HepG2 (cell line): ENCODE data around the gene FMR1. TPM values are rescaled to one million over a fixed set of nuclear protein-coding genes. Genes with fewer than 3 reads are reported as not detected.

Source experiments
- ATF7-NPFF ChIP-seq: sonication (generic); formaldehyde crosslinking; IDR thresholded peaks from 2 replicates; pipeline ENCODE4 v1.8.1; 2023; ENCODE audit warnings: mild to moderate bottlenecking, low read depth, missing genetic modification reagents, moderate library complexity
- CBFB ChIP-seq: sonication (generic); formaldehyde crosslinking; IDR thresholded peaks from 2 replicates; pipeline ENCODE4 v1.4.0; 2020; ENCODE audit warnings: missing genetic modification reagents
- CC2D1A ChIP-seq: sonication (generic); formaldehyde crosslinking; IDR thresholded peaks from 2 replicates; pipeline ENCODE4 v1.8.1; 2023; ENCODE audit warnings: mild to moderate bottlenecking, missing genetic modification reagents
- ELF4 ChIP-seq: sonication (generic); formaldehyde crosslinking; IDR thresholded peaks from 2 replicates; pipeline ENCODE4 v1.5.0; 2020; ENCODE audit warnings: missing genetic modification reagents, mild to moderate bottlenecking, moderate library complexity, borderline replicate concordance
- HCFC1 ChIP-seq: fragments of 150-350 bp; IDR thresholded peaks from 2 replicates; pipeline ENCODE4 v1.6.1; 2014; ENCODE audit warnings: low read depth, low read length
- KAT7 ChIP-seq: IDR thresholded peaks from 2 replicates; pipeline ENCODE4 v1.6.1; 2018; ENCODE audit warnings: borderline replicate concordance, missing compliant biosample characterization
- MYC ChIP-seq: sonication (generic); formaldehyde crosslinking; IDR thresholded peaks from 2 replicates; pipeline ENCODE4 v1.9.0; 2021; ENCODE audit warnings: missing genetic modification reagents, borderline replicate concordance
- NR2C2 ChIP-seq: sonication (generic); formaldehyde crosslinking; IDR thresholded peaks from 2 replicates; pipeline ENCODE4 v1.4.0; 2020; ENCODE audit warnings: missing genetic modification reagents, mild to moderate bottlenecking, moderate library complexity, borderline replicate concordance
- RFX1 ChIP-seq: fragments of 450-650 bp; IDR thresholded peaks from 2 replicates; pipeline ENCODE4 v1.6.1; 2017
- RXRA ChIP-seq: sonication (generic); formaldehyde crosslinking; IDR thresholded peaks from 2 replicates; pipeline ENCODE4 v1.5.1; 2020; ENCODE audit warnings: missing genetic modification reagents
- RXRB ChIP-seq: IDR thresholded peaks from 2 replicates; pipeline ENCODE4 v1.6.1; 2016; ENCODE audit warnings: borderline replicate concordance, missing genetic modification reagents, missing compliant biosample characterization
- SMARCC2 ChIP-seq: fragments of 450-650 bp; IDR thresholded peaks from 2 replicates; pipeline ENCODE4 v1.6.1; 2017; ENCODE audit warnings: antibody characterized with exemption, mild to moderate bottlenecking
- ZBTB21 ChIP-seq: sonication (generic); formaldehyde crosslinking; IDR thresholded peaks from 2 replicates; pipeline ENCODE4 v1.4.0; 2020; ENCODE audit warnings: missing genetic modification reagents
- ZNF207 ChIP-seq: fragments of 450-650 bp; IDR thresholded peaks from 2 replicates; pipeline ENCODE4 v1.6.1; 2016; ENCODE audit warnings: antibody characterized with exemption, borderline replicate concordance
- ZNF230 ChIP-seq: sonication (generic); formaldehyde crosslinking; IDR thresholded peaks from 2 replicates; pipeline ENCODE4 v1.4.0; 2020; ENCODE audit warnings: mild to moderate bottlenecking, missing genetic modification reagents
- ZNF354B ChIP-seq: sonication (generic); formaldehyde crosslinking; IDR thresholded peaks from 2 replicates; pipeline ENCODE4 v1.8.0; 2022; ENCODE audit warnings: mild to moderate bottlenecking, missing genetic modification reagents
- ZNF484 ChIP-seq: sonication (generic); formaldehyde crosslinking; IDR thresholded peaks from 2 replicates; pipeline ENCODE4 v1.5.1; 2020; ENCODE audit warnings: mild to moderate bottlenecking, low read depth, missing genetic modification reagents, borderline replicate concordance
- ZNF569 ChIP-seq: sonication (generic); formaldehyde crosslinking; IDR thresholded peaks from 2 replicates; pipeline ENCODE4 v1.5.0; 2020; ENCODE audit warnings: mild to moderate bottlenecking, missing genetic modification reagents, moderate library complexity, borderline replicate concordance
- ZNF672 ChIP-seq: sonication (generic); formaldehyde crosslinking; IDR thresholded peaks from 2 replicates; pipeline ENCODE4 v1.8.1; 2022; ENCODE audit warnings: missing genetic modification reagents
- ZNF883 ChIP-seq: sonication (generic); formaldehyde crosslinking; IDR thresholded peaks from 2 replicates; pipeline ENCODE4 v1.5.1; 2020; ENCODE audit warnings: mild to moderate bottlenecking, missing genetic modification reagents; ENCODE audit errors: not compliant biosample characterization
- polyA plus RNA-seq, 8 experiments: library from polyadenylated mRNA; depleted of rRNA in 3 of 8; stranded (reverse) in 7 of 8; unstranded in 1 of 8; fragments of >200 nt; fragmentation: Illumina TruSeq in 4 of 8; extraction: Trizol in 4 of 8; gene quantifications; 2 replicates each; pipeline versions ENCODE4 v1.2.1 to v1.2.3, GENCODE V29; 2011 to 2016; ENCODE audit warnings: low read depth in 4 of 8, missing spikeins in 1 of 8, mixed read lengths in 1 of 8; ENCODE audit not compliant: insufficient read depth in 1 of 8
- total RNA-seq, 5 experiments: library from RNA; depleted of rRNA; stranded (reverse); fragments of >200 nt; fragmentation: Illumina TruSeq; extraction: Trizol; gene quantifications; 2 replicates each; pipeline ENCODE4 v1.2.3, GENCODE V29; 2016; ENCODE audit warnings: low read depth in 1 of 5
- TF ChIP-seq, protein P1 (sequence below): sonication (generic); formaldehyde crosslinking; IDR thresholded peaks from 2 replicates; pipeline ENCODE4 v1.5.0; 2020; ENCODE audit warnings: missing genetic modification reagents
- TF ChIP-seq, protein P2 (sequence below): sonication (generic); formaldehyde crosslinking; IDR thresholded peaks from 2 replicates; pipeline ENCODE4 v1.4.0; 2020; ENCODE audit warnings: missing genetic modification reagents
- TF ChIP-seq, protein P3 (sequence below): sonication (generic); formaldehyde crosslinking; IDR thresholded peaks from 2 replicates; pipeline ENCODE4 v1.4.0; 2020; ENCODE audit warnings: missing genetic modification reagents
- TF ChIP-seq, protein P4 (sequence below): sonication (generic); formaldehyde crosslinking; IDR thresholded peaks from 2 replicates; pipeline ENCODE4 v1.5.1; 2020; ENCODE audit warnings: missing genetic modification reagents, mild to moderate bottlenecking, borderline replicate concordance

Gene FMR1
- total and polyA plus RNA-seq, 2 of the 13 experiments (the other 11 are each of a cell fraction or from before 2014, with no cell fraction given), result 27.8 to 49.6 TPM

DNA sequence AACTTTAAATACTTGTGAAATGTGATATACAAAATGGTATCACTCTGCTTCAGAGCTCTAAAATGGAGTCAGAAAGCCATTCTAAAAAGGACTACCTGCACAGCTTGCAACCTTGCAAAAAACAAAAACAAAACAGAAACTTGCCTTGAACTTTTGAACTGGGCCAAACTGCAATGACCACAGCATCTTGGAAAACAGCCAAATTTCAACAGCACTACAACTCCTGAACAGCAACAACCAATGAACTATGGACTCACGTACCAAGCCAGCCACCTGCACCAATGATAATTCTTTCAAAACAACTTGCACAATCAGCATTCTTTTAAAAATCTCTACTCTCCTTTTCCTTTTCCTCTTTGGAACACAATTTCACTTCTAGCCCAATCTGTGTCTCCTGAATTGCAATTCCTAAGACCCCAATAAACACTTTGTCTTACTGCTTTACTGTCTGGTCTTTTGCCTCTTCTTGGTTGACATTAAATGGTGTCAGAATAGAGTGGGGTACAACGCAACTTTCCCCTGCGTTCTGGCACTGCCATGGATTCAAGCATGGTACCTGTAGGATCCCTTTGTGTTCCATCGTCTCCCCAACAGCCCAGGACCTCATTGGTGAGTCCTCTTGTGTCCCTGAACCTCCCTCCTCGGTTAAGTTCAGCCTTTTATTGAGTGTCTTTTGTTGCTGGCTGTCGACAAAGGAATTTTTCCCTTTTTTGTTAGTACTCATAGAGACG lies 35.7 kb upstream of the FMR1 start (continued):
- TF ChIP-seq, protein P1, sequence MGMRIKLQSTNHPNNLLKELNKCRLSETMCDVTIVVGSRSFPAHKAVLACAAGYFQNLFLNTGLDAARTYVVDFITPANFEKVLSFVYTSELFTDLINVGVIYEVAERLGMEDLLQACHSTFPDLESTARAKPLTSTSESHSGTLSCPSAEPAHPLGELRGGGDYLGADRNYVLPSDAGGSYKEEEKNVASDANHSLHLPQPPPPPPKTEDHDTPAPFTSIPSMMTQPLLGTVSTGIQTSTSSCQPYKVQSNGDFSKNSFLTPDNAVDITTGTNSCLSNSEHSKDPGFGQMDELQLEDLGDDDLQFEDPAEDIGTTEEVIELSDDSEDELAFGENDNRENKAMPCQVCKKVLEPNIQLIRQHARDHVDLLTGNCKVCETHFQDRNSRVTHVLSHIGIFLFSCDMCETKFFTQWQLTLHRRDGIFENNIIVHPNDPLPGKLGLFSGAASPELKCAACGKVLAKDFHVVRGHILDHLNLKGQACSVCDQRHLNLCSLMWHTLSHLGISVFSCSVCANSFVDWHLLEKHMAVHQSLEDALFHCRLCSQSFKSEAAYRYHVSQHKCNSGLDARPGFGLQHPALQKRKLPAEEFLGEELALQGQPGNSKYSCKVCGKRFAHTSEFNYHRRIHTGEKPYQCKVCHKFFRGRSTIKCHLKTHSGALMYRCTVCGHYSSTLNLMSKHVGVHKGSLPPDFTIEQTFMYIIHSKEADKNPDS (CRISPR knock-in tag), result no peak
- TF ChIP-seq NR2C2 (CRISPR knock-in tag) (peak; percentile 19; the same call in 1 of the 2 replicates), ZNF354B (CRISPR knock-in tag) (no peak), CC2D1A (CRISPR knock-in tag) (no peak), MYC (no peak), KAT7 (CRISPR knock-in tag) (no peak), RFX1 (no peak), ZNF230 (CRISPR knock-in tag) (no peak), ZNF569 (no peak), ZNF672 (CRISPR knock-in tag) (no peak), SMARCC2 (no peak), ZNF484 (no peak), RXRB (peak; percentile 80), RXRA (peak; percentile 46; the same call in 1 of the 2 replicates), HCFC1 (no peak), ATF7-NPFF (CRISPR knock-in tag) (no peak), ELF4 (CRISPR knock-in tag) (no peak), ZNF883 (CRISPR knock-in tag) (no peak), ZBTB21 (CRISPR knock-in tag) (no peak), ZNF207 (no peak), CBFB (CRISPR knock-in tag) (no peak)
- TF ChIP-seq, protein P2, sequence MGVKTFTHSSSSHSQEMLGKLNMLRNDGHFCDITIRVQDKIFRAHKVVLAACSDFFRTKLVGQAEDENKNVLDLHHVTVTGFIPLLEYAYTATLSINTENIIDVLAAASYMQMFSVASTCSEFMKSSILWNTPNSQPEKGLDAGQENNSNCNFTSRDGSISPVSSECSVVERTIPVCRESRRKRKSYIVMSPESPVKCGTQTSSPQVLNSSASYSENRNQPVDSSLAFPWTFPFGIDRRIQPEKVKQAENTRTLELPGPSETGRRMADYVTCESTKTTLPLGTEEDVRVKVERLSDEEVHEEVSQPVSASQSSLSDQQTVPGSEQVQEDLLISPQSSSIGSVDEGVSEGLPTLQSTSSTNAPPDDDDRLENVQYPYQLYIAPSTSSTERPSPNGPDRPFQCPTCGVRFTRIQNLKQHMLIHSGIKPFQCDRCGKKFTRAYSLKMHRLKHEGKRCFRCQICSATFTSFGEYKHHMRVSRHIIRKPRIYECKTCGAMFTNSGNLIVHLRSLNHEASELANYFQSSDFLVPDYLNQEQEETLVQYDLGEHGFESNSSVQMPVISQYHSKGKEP (CRISPR knock-in tag), result no peak
- TF ChIP-seq, protein P3, sequence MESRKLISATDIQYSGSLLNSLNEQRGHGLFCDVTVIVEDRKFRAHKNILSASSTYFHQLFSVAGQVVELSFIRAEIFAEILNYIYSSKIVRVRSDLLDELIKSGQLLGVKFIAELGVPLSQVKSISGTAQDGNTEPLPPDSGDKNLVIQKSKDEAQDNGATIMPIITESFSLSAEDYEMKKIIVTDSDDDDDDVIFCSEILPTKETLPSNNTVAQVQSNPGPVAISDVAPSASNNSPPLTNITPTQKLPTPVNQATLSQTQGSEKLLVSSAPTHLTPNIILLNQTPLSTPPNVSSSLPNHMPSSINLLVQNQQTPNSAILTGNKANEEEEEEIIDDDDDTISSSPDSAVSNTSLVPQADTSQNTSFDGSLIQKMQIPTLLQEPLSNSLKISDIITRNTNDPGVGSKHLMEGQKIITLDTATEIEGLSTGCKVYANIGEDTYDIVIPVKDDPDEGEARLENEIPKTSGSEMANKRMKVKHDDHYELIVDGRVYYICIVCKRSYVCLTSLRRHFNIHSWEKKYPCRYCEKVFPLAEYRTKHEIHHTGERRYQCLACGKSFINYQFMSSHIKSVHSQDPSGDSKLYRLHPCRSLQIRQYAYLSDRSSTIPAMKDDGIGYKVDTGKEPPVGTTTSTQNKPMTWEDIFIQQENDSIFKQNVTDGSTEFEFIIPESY (CRISPR knock-in tag), result no peak
- TF ChIP-seq, protein P4, sequence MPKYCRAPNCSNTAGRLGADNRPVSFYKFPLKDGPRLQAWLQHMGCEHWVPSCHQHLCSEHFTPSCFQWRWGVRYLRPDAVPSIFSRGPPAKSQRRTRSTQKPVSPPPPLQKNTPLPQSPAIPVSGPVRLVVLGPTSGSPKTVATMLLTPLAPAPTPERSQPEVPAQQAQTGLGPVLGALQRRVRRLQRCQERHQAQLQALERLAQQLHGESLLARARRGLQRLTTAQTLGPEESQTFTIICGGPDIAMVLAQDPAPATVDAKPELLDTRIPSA, result no peak
